ENCODE measurements around the gene DBN1. TPM values are rescaled to one million over a fixed set of nuclear protein-coding genes. Genes with fewer than 3 reads are reported as not detected.
A peak's percentile ranks its signal among the peaks of the same experiment; 100 is the strongest.

DBN1 gene
- total RNA-seq, 1 donor from 2014 or later, result 113 TPM

DNA sequence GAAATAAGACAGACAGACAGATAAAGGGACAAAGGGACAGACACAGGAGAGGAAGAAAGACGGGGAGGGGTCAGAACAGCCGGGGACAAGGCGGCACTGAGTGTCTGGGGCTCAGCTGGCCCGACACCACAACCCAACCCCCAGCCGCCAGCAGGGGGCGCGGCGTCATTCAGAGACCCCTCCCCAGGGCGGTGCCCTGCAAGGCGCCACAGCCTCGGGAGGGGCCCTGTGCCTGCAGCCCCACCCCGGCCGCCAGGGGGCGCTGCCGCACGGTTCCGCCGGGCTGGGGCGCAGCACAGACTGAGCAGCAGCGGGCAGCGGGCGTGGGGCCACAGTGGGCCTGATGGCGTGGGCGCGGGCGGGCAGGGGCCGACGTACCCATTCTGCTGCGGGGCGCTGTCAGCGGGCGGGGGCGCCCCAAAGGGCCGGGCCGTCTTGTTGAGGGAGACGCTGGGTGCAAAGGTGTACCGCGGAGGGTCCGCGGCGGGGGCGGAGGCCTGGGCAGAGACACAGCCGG, 18.1 kb upstream of the DBN1 start:
- no peak overlapping the region for H3K4me3 ChIP-seq
- peak overlapping the region; percentile 7 for H3K4me2 ChIP-seq
- H3K4me1 Mint-ChIP-seq, result peaks cover 40% of the 10 kb centered on the region
- no peak overlapping the region for H2AFZ ChIP-seq (replicated peaks)
- H3K9ac ChIP-seq, result no peak overlapping the region
- peaks cover 22% of the 10 kb centered on the region for H3K36me3 Mint-ChIP-seq
- TF ChIP-seq, protein P1, sequence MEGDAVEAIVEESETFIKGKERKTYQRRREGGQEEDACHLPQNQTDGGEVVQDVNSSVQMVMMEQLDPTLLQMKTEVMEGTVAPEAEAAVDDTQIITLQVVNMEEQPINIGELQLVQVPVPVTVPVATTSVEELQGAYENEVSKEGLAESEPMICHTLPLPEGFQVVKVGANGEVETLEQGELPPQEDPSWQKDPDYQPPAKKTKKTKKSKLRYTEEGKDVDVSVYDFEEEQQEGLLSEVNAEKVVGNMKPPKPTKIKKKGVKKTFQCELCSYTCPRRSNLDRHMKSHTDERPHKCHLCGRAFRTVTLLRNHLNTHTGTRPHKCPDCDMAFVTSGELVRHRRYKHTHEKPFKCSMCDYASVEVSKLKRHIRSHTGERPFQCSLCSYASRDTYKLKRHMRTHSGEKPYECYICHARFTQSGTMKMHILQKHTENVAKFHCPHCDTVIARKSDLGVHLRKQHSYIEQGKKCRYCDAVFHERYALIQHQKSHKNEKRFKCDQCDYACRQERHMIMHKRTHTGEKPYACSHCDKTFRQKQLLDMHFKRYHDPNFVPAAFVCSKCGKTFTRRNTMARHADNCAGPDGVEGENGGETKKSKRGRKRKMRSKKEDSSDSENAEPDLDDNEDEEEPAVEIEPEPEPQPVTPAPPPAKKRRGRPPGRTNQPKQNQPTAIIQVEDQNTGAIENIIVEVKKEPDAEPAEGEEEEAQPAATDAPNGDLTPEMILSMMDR (IDR thresholded peaks at IDR 0.05), result peak; percentile 97
- no peak for TF ChIP-seq EZH2phosphoT487 (IDR thresholded peaks at IDR 0.05)
- H3K36me3 ChIP-seq, result peaks cover 5% of the 10 kb centered on the region
- peak; percentile 95 for DNase-seq (ENCODE audit: low spot score)
- no peak overlapping the region for H3K27ac Mint-ChIP-seq
- H3K27me3 ChIP-seq, result no peaks in the 10 kb centered on the region
- no peaks in the 10 kb centered on the region for H3K9me3 ChIP-seq (ENCODE audit: low read depth)
- peaks cover 41% of the 10 kb centered on the region for H3F3A ChIP-seq (ENCODE audit: low read depth)
- peaks cover 9% of the 10 kb centered on the region for H3K27me3 Mint-ChIP-seq (ENCODE audit: insufficient read depth, low read depth)
- H3K9me3 Mint-ChIP-seq, result no peaks in the 10 kb centered on the region
- H3K4me3 Mint-ChIP-seq, result peak overlapping the region; percentile 23
- peaks cover 31% of the 10 kb centered on the region for H3K79me2 ChIP-seq (ENCODE audit: low read depth)
- no peak overlapping the region for H3K27ac ChIP-seq
- peaks cover 74% of the 10 kb centered on the region for H4K20me1 ChIP-seq (ENCODE audit: low read depth)
- H3K4me1 ChIP-seq, result peaks cover 25% of the 10 kb centered on the region

DNA sequence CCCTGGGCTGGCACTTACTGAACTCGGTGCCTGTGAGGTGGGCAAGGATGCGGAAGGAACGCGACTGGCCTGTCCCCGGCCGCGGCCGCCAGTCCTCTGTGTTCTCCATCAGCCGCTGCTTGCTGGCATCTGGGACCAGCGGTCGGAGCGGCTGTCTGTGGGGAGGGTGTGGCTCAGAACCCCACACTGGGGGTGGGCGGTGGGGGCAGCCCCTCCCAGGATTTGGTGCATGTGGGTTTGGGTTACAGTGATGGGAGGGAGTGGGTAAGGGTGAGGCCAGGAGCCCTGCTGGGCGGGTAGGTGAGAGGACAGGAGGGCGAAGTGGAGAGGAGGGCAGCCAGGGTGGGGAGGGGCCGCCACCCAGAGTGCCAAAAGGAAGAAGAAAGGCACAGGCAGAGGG, 17.6 kb upstream of the DBN1 start:
- Mint-ChIP-seq H3K27ac (no peak overlapping the region), H3K27me3 (ENCODE audit: insufficient read depth, low read depth) (peaks cover 6% of the 10 kb centered on the region), H3K4me1 (peaks cover 37% of the 10 kb centered on the region), H3K4me3 (peak overlapping the region; percentile 23), H3K9me3 (no peaks in the 10 kb centered on the region), H3K36me3 (peaks cover 22% of the 10 kb centered on the region)
- H3K4me2 ChIP-seq, result peak overlapping the region; percentile 7
- peaks cover 5% of the 10 kb centered on the region for H3K36me3 ChIP-seq
- H2AFZ ChIP-seq (replicated peaks), result no peak overlapping the region
- peaks cover 26% of the 10 kb centered on the region for H3K79me2 ChIP-seq (ENCODE audit: low read depth)
- H4K20me1 ChIP-seq (ENCODE audit: low read depth), result peaks cover 78% of the 10 kb centered on the region
- H3K27me3 ChIP-seq, result no peaks in the 10 kb centered on the region
- no peak for TF ChIP-seq EZH2phosphoT487 (IDR thresholded peaks at IDR 0.05)
- TF ChIP-seq, protein P1 (IDR thresholded peaks at IDR 0.05), result no peak
- no peak for TF ChIP-seq EZH2 (IDR thresholded peaks at IDR 0.05)
- H3K9me3 ChIP-seq (ENCODE audit: low read depth), result no peaks in the 10 kb centered on the region
- H3K4me3 ChIP-seq, result no peak overlapping the region
- no peak overlapping the region for H3K9ac ChIP-seq
- H3F3A ChIP-seq (ENCODE audit: low read depth), result peaks cover 36% of the 10 kb centered on the region
- H3K27ac ChIP-seq, result no peak overlapping the region
- no peak for DNase-seq (ENCODE audit: low spot score)
- peaks cover 21% of the 10 kb centered on the region for H3K4me1 ChIP-seq

DNA sequence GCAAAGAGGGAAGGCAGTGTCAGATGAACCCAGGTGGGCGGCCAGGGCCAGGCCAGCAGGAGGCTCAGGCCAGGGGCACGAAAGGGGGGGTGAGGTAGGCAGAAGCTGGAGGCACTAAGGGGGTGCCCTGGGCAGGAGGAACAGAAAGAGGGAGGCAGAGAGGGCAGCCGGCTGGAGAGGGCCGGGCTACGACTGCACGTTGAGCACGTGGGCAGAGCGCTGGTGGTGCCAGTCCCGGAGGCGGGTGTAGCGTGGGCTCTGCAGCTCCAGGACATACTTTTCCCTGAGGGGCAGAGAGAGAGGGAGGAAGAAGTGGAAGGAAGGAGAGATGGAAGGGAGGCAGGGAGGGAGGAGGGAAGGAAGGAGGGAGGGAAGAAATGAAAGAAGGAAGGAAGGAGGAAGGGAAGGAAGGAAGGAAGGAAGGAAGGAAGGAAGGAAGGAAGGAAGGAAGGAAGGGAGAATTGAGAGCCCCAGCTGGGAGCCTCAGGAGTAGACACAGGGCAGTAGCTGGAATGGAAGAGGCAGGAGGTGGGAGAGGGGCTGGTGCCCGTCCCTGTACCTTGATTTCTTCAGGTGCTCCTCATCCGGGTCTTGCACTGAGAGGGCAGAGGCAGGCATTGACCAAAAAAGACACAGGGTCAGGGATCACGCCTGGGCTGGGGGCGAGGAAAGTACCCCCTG, 17.0 kb upstream of the DBN1 start:
- H3K36me3 Mint-ChIP-seq, result peaks cover 24% of the 10 kb centered on the region
- H3K4me1 Mint-ChIP-seq, result peaks cover 35% of the 10 kb centered on the region
- peaks cover 23% of the 10 kb centered on the region for H3K79me2 ChIP-seq (ENCODE audit: low read depth)
- H3K27ac ChIP-seq, result no peak overlapping the region
- TF ChIP-seq EZH2phosphoT487 (IDR thresholded peaks at IDR 0.05) (no peak), EZH2 (IDR thresholded peaks at IDR 0.05) (no peak)
- TF ChIP-seq, protein P1 (IDR thresholded peaks at IDR 0.05), result no peak
- no peaks in the 10 kb centered on the region for H3K9me3 ChIP-seq (ENCODE audit: low read depth)
- H3K9ac ChIP-seq, result no peak overlapping the region
- H3K27ac Mint-ChIP-seq, result no peak overlapping the region
- H3K4me1 ChIP-seq, result peaks cover 16% of the 10 kb centered on the region
- no peaks in the 10 kb centered on the region for H3K27me3 ChIP-seq
- no peak overlapping the region for H2AFZ ChIP-seq (replicated peaks)
- peaks cover 5% of the 10 kb centered on the region for H3K36me3 ChIP-seq
- H4K20me1 ChIP-seq (ENCODE audit: low read depth), result peaks cover 78% of the 10 kb centered on the region
- DNase-seq (ENCODE audit: low spot score), result no peak
- H3K4me3 ChIP-seq, result no peak overlapping the region
- H3K27me3 Mint-ChIP-seq (ENCODE audit: insufficient read depth, low read depth), result peaks cover 4% of the 10 kb centered on the region
- H3K4me2 ChIP-seq, result no peak overlapping the region
- H3K9me3 Mint-ChIP-seq, result no peaks in the 10 kb centered on the region
- H3F3A ChIP-seq (ENCODE audit: low read depth), result peaks cover 31% of the 10 kb centered on the region
- peak overlapping the region; percentile 48 for H3K4me3 Mint-ChIP-seq
